GM12891 (cell line): ENCODE measurements around the gene HBG1.

Experiments
- POLR2A ChIP-seq: IDR thresholded peaks from 2 replicates; pipeline ENCODE4 v1.6.1; 2011; ENCODE audit warnings: low read depth, low read length, control low read depth
- POLR2AphosphoS5 ChIP-seq: IDR thresholded peaks from 2 replicates; pipeline ENCODE4 v1.6.1; 2011; ENCODE audit warnings: low read depth, low read length, control low read depth

- TF ChIP-seq POLR2AphosphoS5: no peak
- TF ChIP-seq POLR2A: no peak
Observed at GRCh38 chr11:5277807-5278382, 28.2 kb upstream of the HBG1 start.
